DOHH2 (cell line): Measurements from ENCODE around the gene FMNL2.

ENCODE experiments used
- CTCF ChIP-seq: fragments of 200-600 bp; sonication (generic); IDR thresholded peaks from one replicate; pipeline ENCODE4 v1.5.1; 2014; ENCODE audit warnings: antibody characterized with exemption, mild to moderate bottlenecking, low read depth, low read length; ENCODE audit not compliant: poor library complexity, severe bottlenecking
- EZH2phosphoT487 ChIP-seq: fragments of 200-600 bp; sonication (generic); IDR thresholded peaks from 2 replicates; pipeline ENCODE4 v1.6.1; 2017; ENCODE audit warnings: borderline replicate concordance, mild to moderate bottlenecking, antibody characterized with exemption, low read length, moderate library complexity, mixed read lengths

GRCh38 chr2:152541712-152542111 lies 206.7 kb downstream of the FMNL2 start:
- TF ChIP-seq CTCF, result no peak
- no peak for TF ChIP-seq EZH2phosphoT487
